Peyer's patch (tissue), 4 donors: ENCODE measurements around the gene KDM4C.

Experiments
- POLR2A ChIP-seq, 2 donors: fragments of 450-650 bp; IDR thresholded peaks; one replicate each; pipeline ENCODE4 v1.5.1; 2017; ENCODE audit warnings: antibody characterized with exemption in 2 of 2, mild to moderate bottlenecking in 2 of 2, moderate library complexity in 2 of 2
- TF ChIP-seq, protein P1 (sequence below), 6 experiments: fragments of 450-650 bp in 4 of 6; fragments of 200-600 bp in 2 of 6; sonication (generic) in 1 of 6; IDR thresholded peaks; one replicate each; pipeline ENCODE4 v1.5.1; 2017 to 2019; ENCODE audit warnings: antibody characterized with exemption in 6 of 6, mild to moderate bottlenecking in 3 of 6, moderate library complexity in 1 of 6

GRCh38 chr9:7067169-7067568, 309.4 kb downstream of the KDM4C start:
- TF ChIP-seq, protein P1, sequence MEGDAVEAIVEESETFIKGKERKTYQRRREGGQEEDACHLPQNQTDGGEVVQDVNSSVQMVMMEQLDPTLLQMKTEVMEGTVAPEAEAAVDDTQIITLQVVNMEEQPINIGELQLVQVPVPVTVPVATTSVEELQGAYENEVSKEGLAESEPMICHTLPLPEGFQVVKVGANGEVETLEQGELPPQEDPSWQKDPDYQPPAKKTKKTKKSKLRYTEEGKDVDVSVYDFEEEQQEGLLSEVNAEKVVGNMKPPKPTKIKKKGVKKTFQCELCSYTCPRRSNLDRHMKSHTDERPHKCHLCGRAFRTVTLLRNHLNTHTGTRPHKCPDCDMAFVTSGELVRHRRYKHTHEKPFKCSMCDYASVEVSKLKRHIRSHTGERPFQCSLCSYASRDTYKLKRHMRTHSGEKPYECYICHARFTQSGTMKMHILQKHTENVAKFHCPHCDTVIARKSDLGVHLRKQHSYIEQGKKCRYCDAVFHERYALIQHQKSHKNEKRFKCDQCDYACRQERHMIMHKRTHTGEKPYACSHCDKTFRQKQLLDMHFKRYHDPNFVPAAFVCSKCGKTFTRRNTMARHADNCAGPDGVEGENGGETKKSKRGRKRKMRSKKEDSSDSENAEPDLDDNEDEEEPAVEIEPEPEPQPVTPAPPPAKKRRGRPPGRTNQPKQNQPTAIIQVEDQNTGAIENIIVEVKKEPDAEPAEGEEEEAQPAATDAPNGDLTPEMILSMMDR (IDR thresholded peaks at IDR 0.05), result no peak
- no peak for TF ChIP-seq POLR2A (IDR thresholded peaks at IDR 0.05)
